HFFc6 (cell line): Measurements from ENCODE around the gene FAM114A2. TPM values are rescaled to one million over a fixed set of nuclear protein-coding genes. Genes with fewer than 3 reads are reported as not detected.

Experiments used
- DNase-seq: peaks from one replicate; pipeline ENCODE4 v3.0.0-alpha.2; 2018
- H3K27ac Mint-ChIP-seq: 2 replicates; pipeline ENCODE4 v1.8.0; 2020; ENCODE audit warnings: mild to moderate bottlenecking, mixed read lengths
- H3K27me3 Mint-ChIP-seq: 2 replicates; pipeline ENCODE4 v1.8.0; 2021; ENCODE audit warnings: mild to moderate bottlenecking, moderate library complexity, mixed read lengths; ENCODE audit not compliant: insufficient read depth
- H3K36me3 Mint-ChIP-seq: 2 replicates; pipeline ENCODE4 v1.8.0; 2021; ENCODE audit warnings: low read depth, mixed read lengths
- H3K4me1 Mint-ChIP-seq: 2 replicates; pipeline ENCODE4 v1.8.0; 2020; ENCODE audit warnings: low read depth, mixed read lengths
- H3K4me3 Mint-ChIP-seq: 2 replicates; pipeline ENCODE4 v1.8.0; 2020; ENCODE audit warnings: mild to moderate bottlenecking, moderate library complexity, mixed read lengths
- H3K9me3 Mint-ChIP-seq: 2 replicates; pipeline ENCODE4 v1.8.0; 2020; ENCODE audit warnings: mild to moderate bottlenecking, mixed read lengths
- CTCF ChIP-seq: fragments of 200-600 bp; sonication (generic); IDR thresholded peaks from 2 replicates; pipeline ENCODE4 v1.5.0; 2021; ENCODE audit warnings: antibody characterized with exemption, mild to moderate bottlenecking
- total RNA-seq, 6 experiments: library from RNA; stranded (reverse); fragmentation: NEBNext Ultra II Directional; extraction: Animal tissue kit (Norgen Biotek cat#: 25700); gene quantifications; 2 replicates in 1 of 6; 3 replicates in 5 of 6; pipeline ENCODE4 v1.2.3, GENCODE V29; 2021

The FAM114A2 gene
- total RNA-seq, 6 experiments from 2014 or later = 30.3 to 35.8 (median 34.6) TPM

GRCh38 chr5:153952893-153953292, 85.8 kb downstream of the FAM114A2 start:
- peak; percentile 48 for DNase-seq
- no peaks in the 10 kb centered on the region; the same call in 1 of the 2 replicates for H3K27me3 Mint-ChIP-seq
- H3K27ac Mint-ChIP-seq = peak overlapping the region; percentile 25
- no peaks in the 10 kb centered on the region for H3K36me3 Mint-ChIP-seq
- H3K4me1 Mint-ChIP-seq = peaks cover 17% of the 10 kb centered on the region
- H3K9me3 Mint-ChIP-seq = no peaks in the 10 kb centered on the region
- TF ChIP-seq CTCF = no peak
- no peak overlapping the region for H3K4me3 Mint-ChIP-seq

DNA sequence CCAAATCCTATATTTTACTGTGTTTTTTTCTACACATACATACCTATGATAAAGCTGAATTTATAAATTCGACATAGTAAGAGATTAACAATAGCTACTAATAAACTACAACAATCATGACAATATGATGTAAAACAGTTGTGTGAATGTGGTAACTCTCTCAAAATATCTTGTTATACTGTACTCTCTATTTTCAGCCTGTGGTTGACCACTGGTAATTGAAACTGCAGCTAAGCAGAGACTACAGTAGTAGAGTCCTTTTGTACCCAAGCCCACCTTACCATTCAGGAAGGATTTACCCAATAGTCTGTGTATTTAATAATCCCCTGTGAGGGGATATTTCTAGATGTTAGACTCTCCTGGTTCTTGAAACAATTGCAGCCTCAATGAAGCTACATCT, 86.7 kb downstream of the FAM114A2 start:
- Mint-ChIP-seq H3K4me1 (peaks cover 17% of the 10 kb centered on the region), H3K27me3 (no peaks in the 10 kb centered on the region; the same call in 1 of the 2 replicates), H3K36me3 (no peaks in the 10 kb centered on the region), H3K4me3 (no peak overlapping the region), H3K27ac (no peak overlapping the region), H3K9me3 (no peaks in the 10 kb centered on the region)
- no peak for TF ChIP-seq CTCF
- DNase-seq = no peak

GRCh38 chr5:153941265-153941664, 97.4 kb downstream of the FAM114A2 start:
- Mint-ChIP-seq H3K4me1 (peaks cover 15% of the 10 kb centered on the region; the same call in 1 of the 2 replicates), H3K9me3 (peaks cover 35% of the 10 kb centered on the region), H3K4me3 (no peak overlapping the region), H3K27ac (no peak overlapping the region), H3K36me3 (peaks cover 15% of the 10 kb centered on the region), H3K27me3 (peaks cover 8% of the 10 kb centered on the region; the same call in 1 of the 2 replicates)
- TF ChIP-seq CTCF = no peak
- DNase-seq = no peak

Other genes starting within 250 kb of the FAM114A2 start
- gene MFAP3, start 57 bp upstream of the FAM114A2 start, total RNA-seq = 10 to 100 TPM; 23.5 to 30.1 (median 27.3) TPM
- gene GALNT10, start 151.8 kb upstream of the FAM114A2 start, total RNA-seq = 100 to 1,000 TPM; 129 to 161 (median 157) TPM